Urothelium cell line (cell line): ENCODE measurements around the gene CLDN7.

Experiments
- DNase-seq: peaks from one replicate; pipeline ENCODE4 v3.0.0; 2011; ENCODE audit warnings: low spot score, mixed read lengths
- FAIRE-seq: peaks from 2 replicates; lab custom pipeline; 2011; peaks lifted over from hg19 to GRCh38; lab: Jason Lieb, UNC

CLDN7 gene

DNA sequence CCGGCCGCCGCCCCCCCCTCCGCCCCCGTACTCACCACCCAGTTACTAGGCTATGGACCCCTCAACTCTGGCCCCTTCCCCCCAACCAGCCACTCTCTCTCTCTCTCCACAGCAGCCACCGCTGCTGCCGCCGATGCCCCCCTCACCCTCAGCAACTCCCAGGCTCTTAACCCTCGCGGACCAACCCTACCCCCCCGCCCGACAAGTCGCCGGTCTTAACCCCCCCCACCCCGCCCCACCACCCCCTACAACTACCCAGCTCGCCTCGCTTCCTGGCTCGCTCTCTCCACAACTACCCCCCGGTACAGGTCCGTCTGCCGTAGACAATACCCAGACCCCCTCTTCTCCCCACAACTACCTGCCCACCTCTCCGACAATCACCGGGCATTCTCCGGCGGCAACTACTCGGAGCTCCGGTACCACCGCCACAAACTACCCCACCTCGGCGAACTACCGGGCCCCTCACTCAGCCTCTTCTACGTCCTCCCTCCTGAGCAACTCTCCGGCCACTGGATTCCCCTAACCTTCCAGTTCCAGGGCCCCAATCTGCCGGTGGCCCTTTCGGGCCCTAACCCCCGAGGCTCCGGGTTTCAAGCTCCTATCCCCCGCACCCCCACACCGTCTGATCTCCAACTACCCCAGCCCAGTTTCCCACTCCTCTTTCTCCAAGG is 23.7 kb downstream of the CLDN7 start:
- no peak for FAIRE-seq
- peak; percentile 23 for DNase-seq

GRCh38 chr17:7237761-7238419 is 24.4 kb downstream of the CLDN7 start:
- FAIRE-seq, result no peak
- peak; percentile 54 for DNase-seq

GRCh38 chr17:7237266-7237760 is 25.0 kb downstream of the CLDN7 start:
- FAIRE-seq (no peak), DNase-seq (no peak)

- FAIRE-seq, result no peak
- DNase-seq, result no peak
These were observed 25.5 kb downstream of the CLDN7 start for GRCh38 chr17:7236808-7237207.

GRCh38 chr17:7235693-7236665 is 26.3 kb downstream of the CLDN7 start:
- FAIRE-seq (no peak), DNase-seq (no peak)

GRCh38 chr17:7234083-7234951 is 28.0 kb downstream of the CLDN7 start, which contains the start of gene DVL2:
Gene DVL2, minus strand, starts transcription at chr17:7234517. Its CDS starts 255 bp downstream, at chr17:7234262.
- FAIRE-seq (peak; percentile 93), DNase-seq (peak; percentile 87)

- FAIRE-seq (no peak), DNase-seq (no peak)
These were observed 28.6 kb downstream of the CLDN7 start for GRCh38 chr17:7233701-7234082.

- no peak for FAIRE-seq
These were observed 30.2 kb downstream of the CLDN7 start for GRCh38 chr17:7232114-7232513.

DNA sequence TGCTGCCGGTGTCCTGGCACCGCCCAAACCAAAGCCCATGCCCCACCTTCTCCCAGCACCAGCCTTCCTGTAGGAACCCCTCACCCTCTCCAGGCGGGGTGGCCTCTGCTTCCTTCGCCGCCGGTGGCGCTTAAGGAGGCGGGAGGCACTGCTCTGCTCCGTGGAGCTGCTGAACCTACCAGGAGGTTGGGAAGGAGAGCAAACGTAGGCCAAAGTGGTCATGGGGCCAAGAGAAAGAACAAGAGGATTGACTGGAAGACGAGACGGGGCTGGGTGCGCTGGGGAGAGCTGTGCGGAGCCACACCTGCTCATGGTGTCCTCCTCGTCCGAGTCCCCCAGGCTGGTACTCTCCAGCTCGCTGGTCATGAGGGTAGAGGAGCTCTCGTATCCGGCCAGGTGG is 32.8 kb downstream of the CLDN7 start:
- FAIRE-seq, result no peak
- DNase-seq, result no peak

More at GRCh38 chr17:7232114-7232513, 30.2 kb downstream of the CLDN7 start:
- DNase-seq, result no peak

DNA sequence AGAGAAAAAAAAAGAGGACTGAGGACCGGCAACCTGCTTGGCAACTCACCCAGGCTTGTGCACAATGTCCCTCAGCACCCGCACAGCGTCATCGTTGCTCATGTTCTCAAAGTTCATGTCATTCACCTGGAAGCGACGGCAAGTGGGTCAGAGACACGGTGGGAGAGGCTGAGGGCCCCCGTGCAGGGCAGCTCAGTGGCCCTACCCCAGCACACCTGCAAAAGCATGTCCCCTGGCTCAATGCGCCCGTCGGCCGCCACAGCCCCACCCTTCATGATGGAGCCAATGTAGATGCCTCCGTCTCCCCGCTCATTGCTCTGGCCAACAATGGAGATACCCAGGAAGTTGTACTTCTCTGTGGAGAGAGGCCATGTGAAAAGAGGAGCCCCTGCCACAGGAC is 33.4 kb downstream of the CLDN7 start:
- FAIRE-seq, result no peak
- DNase-seq, result no peak

- no peak for DNase-seq
- FAIRE-seq, result no peak
These were observed 35.3 kb downstream of the CLDN7 start for GRCh38 chr17:7226721-7227710.

- DNase-seq (no peak), FAIRE-seq (no peak)
These were observed 36.5 kb downstream of the CLDN7 start for GRCh38 chr17:7225711-7226331.

GRCh38 chr17:7224661-7225111 is 37.6 kb downstream of the CLDN7 start:
- no peak for FAIRE-seq

GRCh38 chr17:7224110-7224509 is 38.2 kb downstream of the CLDN7 start:
- DNase-seq (no peak), FAIRE-seq (no peak)

More at GRCh38 chr17:7224661-7225111, 37.6 kb downstream of the CLDN7 start:
- no peak for DNase-seq

- DNase-seq, result no peak
- no peak for FAIRE-seq
These were observed 38.9 kb downstream of the CLDN7 start for GRCh38 chr17:7223375-7223774.

GRCh38 chr17:7222972-7223292 is 39.3 kb downstream of the CLDN7 start:
- DNase-seq (no peak), FAIRE-seq (no peak)

DNA sequence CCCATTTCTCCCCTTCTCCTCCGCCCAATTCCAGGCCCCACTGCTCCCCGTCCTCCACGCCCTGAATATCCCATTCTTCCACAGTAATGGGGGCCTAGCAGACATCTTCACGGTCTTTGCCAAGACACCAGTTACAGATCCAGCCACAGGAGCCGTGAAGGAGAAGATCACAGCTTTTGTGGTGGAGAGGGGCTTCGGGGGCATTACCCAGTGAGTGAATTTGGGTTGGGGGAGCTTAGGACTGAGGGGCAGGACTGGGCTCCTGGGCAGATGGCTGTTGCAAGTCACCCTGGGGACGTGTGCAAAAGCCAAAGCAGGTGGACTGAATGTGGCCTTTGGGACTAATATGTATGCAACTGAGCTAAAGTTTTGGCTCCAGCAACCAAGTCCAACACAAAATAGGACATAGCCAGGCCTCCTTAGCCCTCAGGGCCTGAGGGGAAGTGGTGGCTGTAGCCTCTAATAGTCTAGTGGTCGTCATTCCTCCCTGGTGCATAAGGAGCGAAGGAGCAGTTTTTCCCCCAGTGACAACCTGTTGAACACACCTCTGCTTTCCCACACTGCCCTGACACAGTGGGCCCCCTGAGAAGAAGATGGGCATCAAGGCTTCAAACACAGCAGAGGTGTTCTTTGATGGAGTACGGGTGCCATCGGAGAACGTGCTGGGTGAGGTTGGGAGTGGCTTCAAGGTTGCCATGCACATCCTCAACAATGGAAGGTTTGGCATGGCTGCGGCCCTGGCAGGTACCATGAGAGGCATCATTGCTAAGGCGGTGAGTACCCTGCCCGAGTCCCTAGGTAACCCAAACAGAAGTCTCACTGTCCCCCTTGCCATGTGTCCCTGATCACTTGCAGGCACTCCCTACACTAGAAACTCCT is 39.9 kb downstream of the CLDN7 start:
- no peak for FAIRE-seq
- DNase-seq, result no peak
